GM18870 (cell line): ENCODE measurements around the gene SIK1.
"Not testable (repeated sequence)": the region's sequence is repeated elsewhere in the genome, so short reads cannot be mapped to it uniquely, and the experiment has no call there.

Experiments
- ATAC-seq: cut with Tn5 transposase; IDR thresholded peaks from one replicate; pipeline ENCODE4 v1.9.1; 2021; ENCODE audit warnings: moderate library complexity; ENCODE audit not compliant: unreplicated experiment

The SIK1 gene

GRCh38 chr21:43440835-43441727 lies 14.2 kb upstream of the SIK1 start:
- ATAC-seq: not testable (repeated sequence)

- not testable (repeated sequence) for ATAC-seq
Measured at GRCh38 chr21:43439316-43440075, 12.6 kb upstream of the SIK1 start.

- not testable (repeated sequence) for ATAC-seq
Measured at GRCh38 chr21:43436272-43436671, 9.3 kb upstream of the SIK1 start.

GRCh38 chr21:43433340-43434136 lies 6.6 kb upstream of the SIK1 start:
- ATAC-seq: not testable (repeated sequence)

- not testable (repeated sequence) for ATAC-seq
Measured at GRCh38 chr21:43430830-43431416, 4.0 kb upstream of the SIK1 start.

GRCh38 chr21:43428964-43429363 lies 2.0 kb upstream of the SIK1 start:
- ATAC-seq: not testable (repeated sequence)

- not testable (repeated sequence) for ATAC-seq
Measured at GRCh38 chr21:43427242-43427559, 270 bp upstream of the SIK1 start.

- not testable (repeated sequence) for ATAC-seq
Measured at GRCh38 chr21:43426004-43426403, 927 bp downstream of the SIK1 start.

- ATAC-seq: not testable (repeated sequence)
Measured at GRCh38 chr21:43419475-43419874, 7.5 kb downstream of the SIK1 start.

- ATAC-seq: not testable (repeated sequence)
Measured at GRCh38 chr21:43414576-43414975, 12.4 kb downstream of the SIK1 start.

- not testable (repeated sequence) for ATAC-seq
Measured at GRCh38 chr21:43412020-43412788, 14.7 kb downstream of the SIK1 start.

- ATAC-seq: not testable (repeated sequence)
Measured at GRCh38 chr21:43410456-43411068, 16.4 kb downstream of the SIK1 start.

GRCh38 chr21:43407139-43407538 lies 19.8 kb downstream of the SIK1 start:
- ATAC-seq: not testable (repeated sequence)

GRCh38 chr21:43404450-43404849 lies 22.5 kb downstream of the SIK1 start:
- ATAC-seq: not testable (repeated sequence)

GRCh38 chr21:43403651-43404430 lies 23.1 kb downstream of the SIK1 start:
- not testable (repeated sequence) for ATAC-seq

- not testable (repeated sequence) for ATAC-seq
Measured at GRCh38 chr21:43401125-43401524, 25.8 kb downstream of the SIK1 start.

- ATAC-seq: not testable (repeated sequence)
Measured at GRCh38 chr21:43399595-43400015, 27.3 kb downstream of the SIK1 start.

- ATAC-seq: not testable (repeated sequence)
Measured at GRCh38 chr21:43399136-43399535, 27.8 kb downstream of the SIK1 start.

GRCh38 chr21:43398533-43398932 lies 28.4 kb downstream of the SIK1 start:
- ATAC-seq: not testable (repeated sequence)
